HCT116 (cell line): Measurements from ENCODE around the gene FOXL2. TPM values are rescaled to one million over a fixed set of nuclear protein-coding genes. Genes with fewer than 3 reads are reported as not detected.

ENCODE experiments used
- ATAC-seq: fragments of 200-7000 bp; cut with Tn5 transposase; 2 replicates; pipeline ENCODE4 v1.9.1; 2020; ENCODE audit warnings: mild to moderate bottlenecking, moderate library complexity
- BruUV-seq: library from RNA; stranded (reverse); fragments of 400-500 nt; replicated peaks from 2 replicates; lab custom pipeline; 2021; lab: Mats Ljungman, UMichigan
- CTCF ChIA-PET: fragments of 300-600 bp; sonication (Branson Sonifier 250); formaldehyde crosslinking; loops from one replicate; lab custom pipeline; 2021; ENCODE audit warnings: antibody characterized with exemption; lab: Charles Lee
- POLR2A ChIA-PET: fragments of 300-600, 350-600 bp; sonication (Branson Sonifier 250); formaldehyde crosslinking; loops from one replicate; lab custom pipeline; 2021; ENCODE audit warnings: antibody characterized with exemption; lab: Charles Lee
- RAD21 ChIA-PET, 2 experiments: fragments of 300-600 bp; sonication (Branson Sonifier 250); formaldehyde crosslinking; loops; one replicate each; lab custom pipeline; 2023; ENCODE audit warnings: low total read pairs in 2 of 2; ENCODE audit not compliant: uncharacterized antibody in 2 of 2, unreplicated experiment in 2 of 2, low non-redundant PET in 1 of 2; lab: Charles Lee
- DNase-seq: peaks from one replicate; pipeline ENCODE4 v3.0.0-alpha.2; 2010; ENCODE audit warnings: low read depth, low spot score
- H2AFZ ChIP-seq: fragments of 200-600 bp; shearing (Covaris generic), sonication (generic); 2 replicates; pipeline ENCODE4 v1.6.1; 2017; ENCODE audit warnings: low read depth, mixed run types, mixed read lengths, antibody characterized with exemption, low read length; ENCODE audit not compliant: poor library complexity, severe bottlenecking
- H3K27ac ChIP-seq: 2 replicates; pipeline ENCODE4 v1.5.1; 2012; ENCODE audit warnings: low read depth, low read length
- H3K27me3 ChIP-seq: fragments of 200-600 bp; sonication (generic); 2 replicates; pipeline ENCODE4 v1.6.1; 2016; ENCODE audit warnings: mixed run types, low read length, mixed read lengths; ENCODE audit not compliant: insufficient read depth
- H3K36me3 ChIP-seq, 2 experiments: fragments of 200-500 bp in 1 of 2; fragments of 200-600 bp in 1 of 2; sonication (Bioruptor generic) in 1 of 2; sonication (generic) in 1 of 2; 2 replicates each; pipeline versions ENCODE4 v1.5.1 to v1.6.1; 2014 to 2016; ENCODE audit warnings: low read length in 2 of 2, inconsistent platforms in 1 of 2, mixed read lengths in 1 of 2, mixed run types in 1 of 2; ENCODE audit not compliant: insufficient read depth in 2 of 2, control insufficient read depth in 1 of 2
- H3K4me1 ChIP-seq, 2 experiments: fragments of 200-600 bp in 1 of 2; sonication (generic) in 1 of 2; 2 replicates each; pipeline versions ENCODE4 v1.5.1 to v1.6.1; 2012 to 2017; ENCODE audit warnings: low read length in 2 of 2, inconsistent platforms in 1 of 2, mild to moderate bottlenecking in 1 of 2, mixed read lengths in 1 of 2, mixed run types in 1 of 2, moderate library complexity in 1 of 2; ENCODE audit not compliant: insufficient read depth in 2 of 2, control insufficient read depth in 1 of 2
- H3K4me2 ChIP-seq: fragments of 200-600 bp; sonication (generic); 2 replicates; pipeline ENCODE4 v1.6.1; 2017; ENCODE audit warnings: mixed run types, low read length, mixed read lengths
- H3K4me3 ChIP-seq, 2 experiments: fragments of 200-600 bp in 1 of 2; sonication (generic) in 1 of 2; replicated peaks in 1 of 2; 2 replicates each; pipeline ENCODE4 v1.5.1; 2011 to 2016; ENCODE audit warnings: low read length in 2 of 2, control low read depth in 1 of 2, low read depth in 1 of 2, mild to moderate bottlenecking in 1 of 2, mixed read lengths in 1 of 2, mixed run types in 1 of 2
- H3K79me2 ChIP-seq: fragments of 200-600 bp; sonication (generic); 2 replicates; pipeline ENCODE4 v1.6.1; 2017; ENCODE audit warnings: mild to moderate bottlenecking, mixed run types, low read length, moderate library complexity, mixed read lengths; ENCODE audit not compliant: insufficient read depth
- H3K9ac ChIP-seq: fragments of 200-600 bp; sonication (generic); 2 replicates; pipeline ENCODE4 v1.6.1; 2016; ENCODE audit warnings: low read length, mixed read lengths
- H3K9me2 ChIP-seq: fragments of 200-600 bp; sonication (generic), shearing (Covaris generic); 2 replicates; pipeline ENCODE4 v1.6.1; 2017; ENCODE audit warnings: mixed run types, mild to moderate bottlenecking, moderate library complexity; ENCODE audit not compliant: insufficient read depth
- H3K9me3 ChIP-seq, 2 experiments: fragments of 200-500 bp in 1 of 2; fragments of 200-600 bp in 1 of 2; sonication (Bioruptor generic) in 1 of 2; sonication (generic) in 1 of 2; 2 replicates each; pipeline ENCODE4 v1.6.1; 2014 to 2017; ENCODE audit warnings: low read length in 2 of 2, mixed read lengths in 2 of 2, inconsistent platforms in 1 of 2, low read depth in 1 of 2, mild to moderate bottlenecking in 1 of 2, mixed run types in 1 of 2, moderate library complexity in 1 of 2; ENCODE audit not compliant: control insufficient read depth in 1 of 2, insufficient read depth in 1 of 2
- H4K20me1 ChIP-seq: fragments of 200-600 bp; sonication (generic), shearing (Covaris generic); 2 replicates; pipeline ENCODE4 v1.6.1; 2017; ENCODE audit warnings: mixed run types, mild to moderate bottlenecking, moderate library complexity; ENCODE audit not compliant: insufficient read depth
- CEBPB ChIP-seq: IDR thresholded peaks from 2 replicates; pipeline ENCODE4 v1.6.1; 2012; ENCODE audit warnings: low read depth
- CTCF ChIP-seq, 3 experiments: fragments of 200-600 bp in 1 of 3; sonication (generic) in 1 of 3; IDR thresholded peaks in 2 of 3; conservative IDR thresholded peaks in 1 of 3; 2 replicates each; pipeline ENCODE4 v1.5.1; 2012 to 2017; ENCODE audit warnings: low read depth in 2 of 3, low read length in 2 of 3, antibody characterized with exemption in 1 of 3, borderline replicate concordance in 1 of 3, control low read depth in 1 of 3, mild to moderate bottlenecking in 1 of 3, mixed read lengths in 1 of 3, mixed run types in 1 of 3, moderate library complexity in 1 of 3; ENCODE audit not compliant: insufficient read depth in 1 of 3
- ELF1 ChIP-seq: IDR thresholded peaks from 2 replicates; pipeline ENCODE4 v1.6.1; 2012; ENCODE audit warnings: low read depth, borderline replicate concordance
- EZH2phosphoT487 ChIP-seq: fragments of 200-600 bp; IDR thresholded peaks from 2 replicates; pipeline ENCODE4 v1.6.1; 2018; ENCODE audit warnings: antibody characterized with exemption, borderline replicate concordance
- POLR2AphosphoS5 ChIP-seq: IDR thresholded peaks from 2 replicates; pipeline ENCODE4 v1.6.1; 2011; ENCODE audit warnings: mild to moderate bottlenecking, low read depth, low read length, moderate library complexity
- REST ChIP-seq: IDR thresholded peaks from 2 replicates; pipeline ENCODE4 v1.6.1; 2012; ENCODE audit warnings: low read depth
- SP1 ChIP-seq: IDR thresholded peaks from 2 replicates; pipeline ENCODE4 v1.6.1; 2012; ENCODE audit warnings: low read depth
- TCF7L2 ChIP-seq: IDR thresholded peaks from 2 replicates; pipeline ENCODE4 v1.7.0; 2011; ENCODE audit warnings: borderline replicate concordance, inconsistent platforms; ENCODE audit not compliant: insufficient read depth, insufficient read length; ENCODE audit errors: extremely low read depth
- YY1 ChIP-seq: IDR thresholded peaks from 2 replicates; pipeline ENCODE4 v1.6.1; 2011; ENCODE audit warnings: low read length, low read depth, moderate library complexity, mild to moderate bottlenecking; ENCODE audit not compliant: insufficient replicate concordance; ENCODE audit errors: extremely low read depth
- ZFX ChIP-seq: fragments of 450-650 bp; IDR thresholded peaks from 2 replicates; pipeline ENCODE4 v1.6.1; 2017
- intact Hi-C: fragments of 100-400 bp; cut with micrococcal nuclease; formaldehyde crosslinking; loops from 2 replicates; pipeline ENCODE4 v1.10.0; 2022
- total RNA-seq: library from RNA; stranded (reverse); gene quantifications from one replicate; pipeline ENCODE4 v1.2.1, GENCODE V29; 2021; ENCODE audit not compliant: unreplicated experiment

The FOXL2 gene
- total RNA-seq, 1 experiment from 2014 or later, result not detected

GRCh38 chr3:138907539-138907938, 39.4 kb downstream of the FOXL2 start:
- Histone ChIP-seq H3K4me2 (no peak overlapping the region), H3K4me1 (no peaks in the 10 kb centered on the region; a peak in 1 of 4 replicates), H3K27ac (no peak overlapping the region), H2AFZ (no peak overlapping the region), H3K4me3 (no peak overlapping the region), H3K79me2 (no peaks in the 10 kb centered on the region), H3K36me3 (no peaks in the 10 kb centered on the region), H3K9me3 (no peaks in the 10 kb centered on the region), H4K20me1 (no peaks in the 10 kb centered on the region), H3K9me2 (no peaks in the 10 kb centered on the region), H3K27me3 (no peaks in the 10 kb centered on the region), H3K9ac (no peak overlapping the region)
- DNase-seq (no peak), ATAC-seq (no peak)
- RAD21 ChIA-PET, result no interaction called here
- intact Hi-C loops, result no loop called here
- POLR2A ChIA-PET, result no interaction called here
- BruUV-seq, result no TSS peak
- no peak for TF ChIP-seq CEBPB
- TF ChIP-seq REST, result no peak
- no peak for TF ChIP-seq ELF1
- no peak for TF ChIP-seq TCF7L2
- no peak for TF ChIP-seq POLR2AphosphoS5
- CTCF ChIA-PET, result interaction anchor here (1.3 kb wide), 1 partner anchor 16 kb away, joined by 4 read pairs; no protein-coding TSS in a partner anchor

GRCh38 chr3:138902171-138902570, 44.8 kb downstream of the FOXL2 start:
- BruUV-seq, result no TSS peak
- CTCF ChIA-PET, result interaction anchor here (1.0 to 6.4 kb wide), 2 partner anchors 14 to 203 kb away, joined by 4 to 40 read pairs; no protein-coding TSS in a partner anchor
- Histone ChIP-seq H3K9me3 (no peaks in the 10 kb centered on the region), H4K20me1 (no peaks in the 10 kb centered on the region), H3K79me2 (no peaks in the 10 kb centered on the region), H3K4me3 (no peak overlapping the region), H3K27ac (no peak overlapping the region), H3K4me2 (no peak overlapping the region), H3K9me2 (no peaks in the 10 kb centered on the region), H3K4me1 (no peaks in the 10 kb centered on the region; a peak in 1 of 4 replicates), H3K27me3 (no peaks in the 10 kb centered on the region), H2AFZ (no peak overlapping the region), H3K9ac (no peak overlapping the region), H3K36me3 (no peaks in the 10 kb centered on the region)
- POLR2A ChIA-PET, result no interaction called here
- no peak for ATAC-seq
- intact Hi-C loops, result no loop called here
- RAD21 ChIA-PET, result no interaction called here
- DNase-seq, result no peak
- TF ChIP-seq SP1, result no peak
- TF ChIP-seq YY1, result no peak
- no peak for TF ChIP-seq CTCF (IDR thresholded peaks at IDR 0.05 in 2 of 3, conservative IDR thresholded peaks at IDR 0.05 in 1 of 3; ENCODE audit: borderline replicate concordance in 1 of 3, insufficient read depth in 1 of 3, low read depth in 2 of 3, low read length in 2 of 3)
- no peak for TF ChIP-seq ELF1
- no peak for TF ChIP-seq EZH2phosphoT487
- TF ChIP-seq REST, result no peak
- no peak for TF ChIP-seq ZFX
